WI38 (cell line): Measurements from ENCODE around the gene SLN.

Source experiments
- H3K4me3 ChIP-seq: 2 replicates; pipeline ENCODE4 v1.5.1; 2011; ENCODE audit warnings: low read depth, mild to moderate bottlenecking, control low read depth, low read length
- CTCF ChIP-seq: IDR thresholded peaks from 2 replicates; pipeline ENCODE4 v1.5.1; 2012; ENCODE audit warnings: low read depth, mild to moderate bottlenecking, control low read depth, low read length

The SLN gene

GRCh38 chr11:107719073-107719472 lies 7.2 kb upstream of the SLN start:
- no peak for TF ChIP-seq CTCF
- no peak overlapping the region for H3K4me3 ChIP-seq

DNA sequence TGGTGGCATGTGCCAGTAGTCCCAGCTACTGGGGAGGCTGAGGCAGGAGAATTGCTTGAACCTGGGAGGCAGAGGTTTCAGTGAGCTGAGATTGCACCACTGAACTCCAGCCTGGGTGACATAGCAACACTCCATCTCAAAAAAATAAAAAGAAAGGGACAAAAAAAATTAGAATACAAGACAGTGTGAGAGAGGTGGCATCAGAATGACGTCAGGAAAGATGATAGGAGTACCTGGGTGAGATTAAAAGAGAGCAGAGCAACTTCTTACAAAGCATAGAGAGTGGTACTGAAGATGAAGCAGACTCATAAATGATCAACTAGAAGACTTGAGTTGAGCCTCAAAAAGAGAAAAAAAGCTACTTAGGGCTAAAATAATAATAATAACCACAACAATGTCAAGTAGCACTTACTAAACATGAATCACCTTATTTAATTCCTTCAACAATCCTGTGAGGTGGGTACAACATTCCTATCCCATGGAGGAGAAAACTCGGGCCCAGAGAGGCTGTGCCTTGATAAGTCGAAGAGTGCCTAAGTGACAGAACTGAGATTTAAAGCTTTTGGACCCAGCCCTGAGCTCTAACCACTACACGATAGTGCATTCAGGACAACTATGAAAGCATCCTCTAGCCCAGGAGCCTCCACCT lies 5.2 kb upstream of the SLN start:
- H3K4me3 ChIP-seq, result no peak overlapping the region
- no peak for TF ChIP-seq CTCF

GRCh38 chr11:107713009-107713408 lies 1.2 kb upstream of the SLN start:
- no peak for TF ChIP-seq CTCF

GRCh38 chr11:107710301-107710700 lies 1.6 kb downstream of the SLN start:
- TF ChIP-seq CTCF, result no peak
- H3K4me3 ChIP-seq, result no peak overlapping the region

More at GRCh38 chr11:107713009-107713408, 1.2 kb upstream of the SLN start:
- no peak overlapping the region for H3K4me3 ChIP-seq

DNA sequence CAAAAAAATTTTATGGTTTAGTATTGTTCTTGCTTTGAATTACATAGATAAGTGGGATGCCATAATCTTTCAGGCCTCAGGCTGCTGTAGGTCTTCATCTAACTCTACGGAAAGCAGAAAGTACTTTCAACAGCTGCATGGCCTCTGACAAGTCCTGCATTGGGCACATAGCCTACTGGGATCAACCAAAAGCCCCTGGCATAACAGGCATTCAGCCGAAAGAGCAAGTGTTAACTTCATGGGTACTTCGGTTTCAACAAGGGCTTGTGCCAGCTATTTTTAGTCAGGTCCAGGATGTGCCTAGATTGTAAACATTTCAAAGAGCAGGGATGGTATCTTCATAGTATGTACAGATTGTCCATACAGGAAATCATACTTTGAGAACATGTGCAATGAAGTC lies 3.1 kb downstream of the SLN start:
- no peak for TF ChIP-seq CTCF
- H3K4me3 ChIP-seq, result no peak overlapping the region

DNA sequence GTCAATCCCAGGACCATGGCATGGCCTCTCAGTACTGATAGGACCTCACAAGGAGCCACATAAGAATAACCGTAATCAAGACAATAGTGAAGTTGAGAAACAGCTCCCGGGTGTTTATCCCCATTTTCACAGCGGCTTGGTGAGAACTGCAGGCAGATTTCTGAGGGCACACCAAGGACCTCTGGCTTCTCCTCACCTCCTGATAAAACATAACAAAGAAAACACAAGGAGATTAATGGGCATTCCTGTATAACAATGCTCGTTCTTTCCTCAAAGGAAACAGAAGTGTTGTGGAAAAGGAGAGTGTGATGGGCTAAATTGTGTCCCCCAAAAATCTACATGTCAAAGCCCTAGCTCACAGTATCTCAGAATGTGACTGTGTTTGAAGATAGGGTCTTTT lies 4.0 kb downstream of the SLN start:
- no peak overlapping the region for H3K4me3 ChIP-seq
- no peak for TF ChIP-seq CTCF

DNA sequence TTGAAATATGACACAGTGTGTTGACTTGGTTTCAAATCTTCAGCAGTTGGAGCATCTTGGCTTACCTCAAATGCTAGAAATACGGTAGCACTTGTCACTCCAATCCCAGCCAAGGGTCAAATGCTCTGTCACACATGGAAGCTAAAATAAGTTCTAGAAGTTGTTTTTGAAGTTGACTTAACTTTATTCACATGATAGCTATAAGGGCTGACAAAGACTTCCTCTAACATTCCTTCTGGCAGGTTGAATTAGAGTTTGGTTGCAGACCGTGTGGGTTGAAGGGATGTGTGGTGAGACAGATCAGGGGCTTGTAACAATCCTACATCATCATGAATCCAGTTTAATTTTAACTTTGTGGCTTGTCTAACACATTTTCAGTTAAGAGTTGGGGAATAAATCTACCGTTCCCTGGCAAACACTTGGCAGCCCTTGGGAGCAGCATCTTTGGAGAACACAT lies 4.6 kb downstream of the SLN start:
- no peak for TF ChIP-seq CTCF
- H3K4me3 ChIP-seq, result no peak overlapping the region
